Stimulated activated CD8-positive, alpha-beta memory T cell treated with anti-CD3 and anti-CD28 coated beads, Interleukin-4, amount 100 ng/mL, for 48 hours (primary cell): ENCODE results near the gene QKI.
A peak's percentile ranks its signal among the peaks of the same experiment; 100 is the strongest.

Experiments used
- DNase-seq: peaks from one replicate; pipeline ENCODE4 v3.0.0-alpha.2; 2020

The QKI gene

GRCh38 chr6:163543321-163543720, 128.8 kb downstream of the QKI start:
- DNase-seq: no peak

GRCh38 chr6:163545370-163545769, 130.9 kb downstream of the QKI start:
- no peak for DNase-seq

GRCh38 chr6:163547287-163547686, 132.8 kb downstream of the QKI start:
- no peak for DNase-seq

GRCh38 chr6:163548624-163549023, 134.1 kb downstream of the QKI start:
- no peak for DNase-seq

DNA sequence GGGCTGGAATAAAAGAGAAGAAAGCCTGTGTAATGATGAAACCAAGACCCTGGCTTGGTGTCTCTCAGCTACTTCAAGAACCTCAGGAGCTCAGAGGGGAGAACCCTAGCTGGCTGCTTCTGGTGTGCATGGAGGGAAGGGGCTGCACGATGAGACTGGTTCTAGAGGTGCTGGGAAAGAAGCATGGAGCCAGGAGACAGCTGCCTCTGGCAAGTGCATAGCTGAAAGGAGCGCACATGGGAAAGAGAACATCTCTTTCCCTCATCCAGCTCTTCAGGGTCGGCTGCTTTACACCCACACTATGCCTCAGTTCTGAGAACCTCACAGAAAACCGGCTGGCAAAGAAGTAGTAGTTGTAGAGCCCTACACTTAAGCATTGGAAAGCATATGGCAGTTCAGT, 139.5 kb downstream of the QKI start:
- no peak for DNase-seq

- peak; percentile 76 for DNase-seq
Observed at GRCh38 chr6:163554663-163555062, 140.1 kb downstream of the QKI start.

- DNase-seq: no peak
Observed at GRCh38 chr6:163559661-163560060, 145.1 kb downstream of the QKI start.

DNA sequence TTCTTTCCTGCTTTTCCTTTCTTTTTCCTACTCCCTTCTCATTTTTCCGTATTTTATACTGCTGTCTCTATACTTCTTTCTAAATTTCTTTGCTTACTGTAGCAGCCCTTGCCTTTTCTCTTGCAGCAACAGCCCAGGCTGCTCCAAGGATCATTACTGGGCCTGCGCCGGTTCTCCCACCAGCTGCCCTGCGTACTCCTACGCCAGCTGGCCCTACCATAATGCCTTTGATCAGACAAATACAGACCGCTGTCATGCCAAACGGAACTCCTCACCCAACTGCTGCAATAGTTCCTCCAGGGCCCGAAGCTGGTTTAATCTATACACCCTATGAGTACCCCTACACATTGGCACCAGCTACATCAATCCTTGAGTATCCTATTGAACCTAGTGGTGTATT, 148.8 kb downstream of the QKI start:
- DNase-seq: no peak

DNA sequence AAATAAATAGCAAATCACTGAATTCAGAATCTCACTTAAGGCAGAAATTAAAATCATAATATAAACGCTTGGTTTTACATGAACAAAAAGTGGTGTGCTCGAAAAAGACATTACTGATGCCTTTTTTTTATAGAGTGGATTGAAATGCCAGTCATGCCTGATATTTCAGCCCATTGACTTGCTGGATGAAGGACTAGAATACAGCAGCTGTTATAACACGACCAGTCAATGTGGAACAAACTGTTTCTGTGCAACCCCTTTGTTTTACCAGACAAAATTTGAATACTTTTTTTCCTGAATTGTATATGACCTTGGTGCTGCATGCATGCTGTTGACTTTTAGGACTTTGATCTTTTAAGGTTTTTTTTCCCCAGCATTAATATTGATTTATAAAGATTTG, 150.0 kb downstream of the QKI start:
- no peak for DNase-seq

- DNase-seq: no peak
Observed at GRCh38 chr6:163565140-163565539, 150.6 kb downstream of the QKI start.

DNA sequence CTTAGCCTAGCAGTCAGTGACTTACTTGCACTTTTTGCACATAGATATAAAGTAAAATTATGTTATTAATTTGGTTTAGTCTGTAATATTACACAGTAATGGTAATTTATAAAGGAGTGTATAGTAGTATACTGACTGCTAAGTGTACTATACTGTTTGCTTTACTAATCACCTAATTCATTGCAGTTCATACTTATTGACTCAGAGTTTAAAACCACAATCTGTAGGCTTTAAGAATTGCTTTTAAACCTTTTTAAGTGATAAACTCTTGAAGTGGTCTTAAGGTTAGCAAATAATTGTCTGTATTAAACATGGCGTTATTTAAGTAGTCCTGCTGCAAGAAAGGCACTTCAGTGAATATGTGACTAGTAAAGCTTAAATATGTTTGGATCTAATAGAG, 151.5 kb downstream of the QKI start:
- no peak for DNase-seq

DNA sequence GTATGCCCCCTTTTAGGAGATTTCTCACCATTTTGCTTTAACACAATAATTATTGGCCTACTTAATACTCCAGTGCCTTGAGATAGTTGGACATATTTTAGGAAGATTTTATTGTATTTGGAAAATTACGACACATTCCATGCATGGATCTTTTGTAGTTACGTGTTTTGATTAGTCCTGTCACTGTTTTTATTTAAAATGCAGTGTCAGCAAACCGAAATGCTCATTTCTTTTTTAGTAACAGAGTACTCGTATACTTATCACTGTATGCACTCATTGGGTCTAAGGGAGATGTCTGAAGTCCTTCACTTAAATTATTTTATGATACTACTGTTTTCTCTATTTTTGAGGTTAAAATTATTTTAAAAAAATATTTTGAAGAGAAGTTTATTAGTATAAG, 153.8 kb downstream of the QKI start:
- DNase-seq: no peak

- DNase-seq: no peak
Observed at GRCh38 chr6:163570579-163571231, 156.2 kb downstream of the QKI start.

- no peak for DNase-seq
Observed at GRCh38 chr6:163571730-163572129, 157.2 kb downstream of the QKI start.

- DNase-seq: no peak
Observed at GRCh38 chr6:163572612-163573011, 158.1 kb downstream of the QKI start.

DNA sequence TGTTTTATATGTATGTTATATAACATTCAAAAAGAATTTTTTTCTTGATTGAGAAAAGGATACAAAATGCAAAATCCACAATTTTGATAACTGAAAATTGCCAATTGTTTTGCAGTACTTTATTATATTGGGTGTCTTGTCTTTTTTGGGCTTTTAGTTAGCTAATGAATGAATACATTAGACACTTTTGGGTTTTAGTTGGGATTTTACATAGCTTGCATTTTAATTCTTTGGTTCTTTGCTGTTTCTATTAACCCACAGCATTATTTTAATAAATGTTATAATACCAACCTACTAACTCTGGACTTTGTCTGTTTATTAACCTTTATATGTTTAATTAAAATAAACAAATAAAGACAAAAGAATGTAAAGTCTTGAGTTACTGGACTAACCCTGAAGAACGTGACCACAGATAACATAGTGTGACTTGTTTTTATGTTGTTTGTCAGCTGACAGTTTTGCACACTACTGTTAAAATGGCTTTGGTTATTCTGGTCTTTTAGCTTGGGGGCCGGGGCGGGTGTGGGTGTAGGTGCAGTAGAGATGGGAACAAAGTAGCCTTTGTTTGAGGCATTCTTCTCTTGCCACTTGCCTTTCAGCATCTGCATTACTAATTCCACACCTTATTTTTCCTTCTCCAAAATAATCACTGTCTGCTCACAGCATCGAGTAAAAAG, 159.1 kb downstream of the QKI start:
- no peak for DNase-seq

- no peak for DNase-seq
Observed at GRCh38 chr6:163576114-163576513, 161.6 kb downstream of the QKI start.

DNA sequence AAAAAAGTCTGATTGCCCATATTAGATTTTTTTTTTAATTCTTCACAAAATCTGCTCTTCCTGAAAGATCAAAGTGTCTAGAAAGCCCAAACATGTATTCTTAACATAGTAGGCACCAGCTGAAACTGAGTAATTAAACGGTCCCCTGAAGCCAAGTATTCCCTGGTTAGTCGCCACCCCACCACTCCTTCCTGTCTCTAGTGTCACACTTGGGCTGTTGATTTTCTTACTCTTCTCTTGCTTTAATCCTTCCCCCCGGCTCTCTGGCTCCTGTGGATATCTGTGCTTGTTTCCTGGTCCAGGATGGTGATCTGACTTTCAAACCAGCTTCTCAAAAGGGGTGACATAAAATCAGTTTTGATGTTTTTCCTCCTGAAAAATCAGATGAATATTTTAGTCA, 162.9 kb downstream of the QKI start:
- DNase-seq: no peak

- no peak for DNase-seq
Observed at GRCh38 chr6:163579111-163579879, 164.8 kb downstream of the QKI start.

- no peak for DNase-seq
Observed at GRCh38 chr6:163579880-163580295, 165.4 kb downstream of the QKI start.

DNA sequence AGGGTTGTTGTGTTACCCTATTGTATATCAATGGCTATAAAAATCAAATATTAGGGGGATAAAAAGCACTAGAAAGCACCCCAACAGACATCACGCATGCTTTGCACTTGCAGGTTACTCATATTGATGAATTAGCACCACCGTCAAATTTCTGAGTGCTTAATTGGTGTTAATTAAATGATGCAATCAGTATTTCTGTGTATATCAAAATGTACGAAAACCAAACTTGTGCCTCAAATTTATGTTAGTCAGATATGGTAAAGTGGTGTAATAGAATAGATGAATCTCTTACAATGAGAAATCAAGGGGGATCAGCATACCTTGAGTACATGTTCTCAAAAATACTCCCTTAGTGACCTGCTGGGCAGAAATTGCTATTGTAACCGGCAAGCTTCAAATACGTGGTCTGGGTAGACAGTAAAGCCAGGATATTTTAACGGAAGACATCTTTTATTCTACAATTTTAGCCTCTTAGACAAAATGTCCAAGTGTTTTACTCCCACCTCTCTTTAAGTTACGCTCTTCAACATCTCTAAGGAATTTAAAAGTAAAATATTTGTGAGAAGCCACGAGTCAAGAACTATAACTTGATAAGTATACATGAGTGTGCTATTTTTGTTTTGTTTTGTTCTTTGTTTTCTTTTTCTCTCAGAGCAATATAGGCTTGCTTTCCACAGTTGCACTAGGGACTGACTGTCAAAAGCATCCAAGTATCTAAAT, 166.0 kb downstream of the QKI start:
- no peak for DNase-seq

GRCh38 chr6:163583558-163583957, 169.0 kb downstream of the QKI start:
- DNase-seq: no peak

- DNase-seq: no peak
Observed at GRCh38 chr6:163585932-163586437, 171.5 kb downstream of the QKI start.
